ENCODE data around the gene ALK.

Gene ALK

GRCh38 chr2:29375843-29376242 lies 545.5 kb downstream of the ALK start:
- WGBS, 2 donors (ENCODE audit: extremely low coverage in 2 of 2, insufficient read length in 2 of 2, insufficient replicate concordance in 1 of 2), result no CpG with 5 or more reads among the region's 3 CpGs
- no peak overlapping the region for H4K8ac ChIP-seq (ENCODE audit: low read depth, low read length)
- no peak overlapping the region for H2BK12ac ChIP-seq (ENCODE audit: low read length)
- H3K23ac ChIP-seq (ENCODE audit: low read depth, low read length, poor library complexity), result no peak overlapping the region
- no peak overlapping the region for H2BK15ac ChIP-seq (ENCODE audit: low read length)
- no peak overlapping the region for H4K91ac ChIP-seq (ENCODE audit: low read depth, low read length, poor library complexity)
- no peak overlapping the region for H3K4me2 ChIP-seq (ENCODE audit: insufficient read depth, low read length, poor library complexity, severe bottlenecking)
- no peak overlapping the region for H3K18ac ChIP-seq (ENCODE audit: low read length)
- no peak overlapping the region for H2BK120ac ChIP-seq (ENCODE audit: low read depth, low read length)
- no peaks in the 10 kb centered on the region for H3K36me3 ChIP-seq (replicated peaks in 1 of 2; ENCODE audit: control insufficient read depth in 2 of 2, insufficient read depth in 2 of 2, low read length in 2 of 2)
- no peak overlapping the region for H3K4ac ChIP-seq (ENCODE audit: low read length)
- H2AK5ac ChIP-seq (ENCODE audit: low read depth, low read length), result no peak overlapping the region
- H3K9me3 ChIP-seq (replicated peaks in 1 of 2; ENCODE audit: control insufficient read depth in 2 of 2, insufficient read depth in 1 of 2, low read depth in 1 of 2, low read length in 2 of 2), result peaks cover 2 to 6% of the 10 kb centered on the region in 2 donors
- H2BK5ac ChIP-seq (ENCODE audit: low read length), result no peak overlapping the region
- H3K14ac ChIP-seq (ENCODE audit: low read length), result no peak overlapping the region
- no peaks in the 10 kb centered on the region for H3K79me1 ChIP-seq (ENCODE audit: low read depth, low read length)
- H2AFZ ChIP-seq (ENCODE audit: low read length), result no peak overlapping the region
- peaks cover 0 to 5% of the 10 kb centered on the region in 2 donors for H3K4me1 ChIP-seq (ENCODE audit: control insufficient read depth in 2 of 2, insufficient read depth in 1 of 2, low read depth in 1 of 2, low read length in 2 of 2)
- H3K9ac ChIP-seq (ENCODE audit: low read depth, low read length, poor library complexity), result no peak overlapping the region
- H3K27me3 ChIP-seq (ENCODE audit: control insufficient read depth in 3 of 3, insufficient read depth in 3 of 3, low read depth in 1 of 3, low read length in 3 of 3), result no peaks in the 10 kb centered on the region
- H3K27ac ChIP-seq (replicated peaks; ENCODE audit: low read length), result no peak overlapping the region
- DNase-seq (ENCODE audit: low spot score), result no peak
- no peak overlapping the region for H3K4me3 ChIP-seq (ENCODE audit: low read length in 2 of 2)

- H3K4me3 ChIP-seq (ENCODE audit: low read length in 2 of 2), result no peak overlapping the region
- H3K4ac ChIP-seq (ENCODE audit: low read length), result no peak overlapping the region
- no peak overlapping the region for H2BK5ac ChIP-seq (ENCODE audit: low read length)
- no peak for DNase-seq (ENCODE audit: low spot score)
- no peaks in the 10 kb centered on the region for H3K79me1 ChIP-seq (ENCODE audit: low read depth, low read length)
- no peaks in the 10 kb centered on the region for H3K27me3 ChIP-seq (ENCODE audit: control insufficient read depth in 3 of 3, insufficient read depth in 3 of 3, low read depth in 1 of 3, low read length in 3 of 3)
- H2AK5ac ChIP-seq (ENCODE audit: low read depth, low read length), result no peak overlapping the region
- H3K4me2 ChIP-seq (ENCODE audit: insufficient read depth, low read length, poor library complexity, severe bottlenecking), result no peak overlapping the region
- H2BK15ac ChIP-seq (ENCODE audit: low read length), result no peak overlapping the region
- 100% methylated on average over 1 of the region's 5 CpGs; no CpG with 5 or more reads in 1 of the 2 donors for WGBS, 2 donors (ENCODE audit: extremely low coverage in 2 of 2, insufficient read length in 2 of 2, insufficient replicate concordance in 1 of 2)
- H3K23ac ChIP-seq (ENCODE audit: low read depth, low read length, poor library complexity), result no peak overlapping the region
- H2AFZ ChIP-seq (ENCODE audit: low read length), result no peak overlapping the region
- H3K9me3 ChIP-seq (replicated peaks in 1 of 2; ENCODE audit: control insufficient read depth in 2 of 2, insufficient read depth in 1 of 2, low read depth in 1 of 2, low read length in 2 of 2), result peaks cover 2 to 6% of the 10 kb centered on the region in 2 donors
- peak overlapping the region; percentile 47 for H4K91ac ChIP-seq (ENCODE audit: low read depth, low read length, poor library complexity)
- no peak overlapping the region for H4K8ac ChIP-seq (ENCODE audit: low read depth, low read length)
- H2BK120ac ChIP-seq (ENCODE audit: low read depth, low read length), result no peak overlapping the region
- H3K18ac ChIP-seq (ENCODE audit: low read length), result peak overlapping the region; percentile 21
- peaks cover 0 to 5% of the 10 kb centered on the region in 2 donors for H3K4me1 ChIP-seq (ENCODE audit: control insufficient read depth in 2 of 2, insufficient read depth in 1 of 2, low read depth in 1 of 2, low read length in 2 of 2)
- no peak overlapping the region for H2BK12ac ChIP-seq (ENCODE audit: low read length)
- H3K14ac ChIP-seq (ENCODE audit: low read length), result no peak overlapping the region
- no peaks in the 10 kb centered on the region for H3K36me3 ChIP-seq (replicated peaks in 1 of 2; ENCODE audit: control insufficient read depth in 2 of 2, insufficient read depth in 2 of 2, low read length in 2 of 2)
- no peak overlapping the region for H3K27ac ChIP-seq (replicated peaks; ENCODE audit: low read length)
- no peak overlapping the region for H3K9ac ChIP-seq (ENCODE audit: low read depth, low read length, poor library complexity)
Observed at GRCh38 chr2:29374823-29375222, 546.6 kb downstream of the ALK start.

- H3K79me1 ChIP-seq (ENCODE audit: low read depth, low read length), result no peaks in the 10 kb centered on the region
- H2BK12ac ChIP-seq (ENCODE audit: low read length), result no peak overlapping the region
Observed at GRCh38 chr2:29373870-29374269, 547.5 kb downstream of the ALK start.

GRCh38 chr2:29372185-29372584 lies 549.2 kb downstream of the ALK start:
- Histone ChIP-seq H3K14ac (ENCODE audit: low read length) (no peak overlapping the region), H3K9ac (ENCODE audit: low read depth, low read length, poor library complexity) (no peak overlapping the region), H3K9me3 (replicated peaks in 1 of 2; ENCODE audit: control insufficient read depth in 2 of 2, insufficient read depth in 1 of 2, low read depth in 1 of 2, low read length in 2 of 2) (peaks cover 2 to 6% of the 10 kb centered on the region in 2 donors)

More at GRCh38 chr2:29373870-29374269, 547.5 kb downstream of the ALK start:
- Histone ChIP-seq H3K36me3 (replicated peaks in 1 of 2; ENCODE audit: control insufficient read depth in 2 of 2, insufficient read depth in 2 of 2, low read length in 2 of 2) (no peaks in the 10 kb centered on the region), H3K27ac (replicated peaks; ENCODE audit: low read length) (peak overlapping the region; percentile 42), H2BK15ac (ENCODE audit: low read length) (no peak overlapping the region), H3K4ac (ENCODE audit: low read length) (no peak overlapping the region), H2AK5ac (ENCODE audit: low read depth, low read length) (no peak overlapping the region), H4K91ac (ENCODE audit: low read depth, low read length, poor library complexity) (no peak overlapping the region), H2AFZ (ENCODE audit: low read length) (no peak overlapping the region), H3K4me1 (ENCODE audit: control insufficient read depth in 2 of 2, insufficient read depth in 1 of 2, low read depth in 1 of 2, low read length in 2 of 2) (peaks cover 0 to 5% of the 10 kb centered on the region in 2 donors), H2BK120ac (ENCODE audit: low read depth, low read length) (no peak overlapping the region), H3K14ac (ENCODE audit: low read length) (no peak overlapping the region), H3K9ac (ENCODE audit: low read depth, low read length, poor library complexity) (no peak overlapping the region), H3K4me3 (ENCODE audit: low read length in 2 of 2) (no peak overlapping the region), H2BK5ac (ENCODE audit: low read length) (no peak overlapping the region), H3K9me3 (replicated peaks in 1 of 2; ENCODE audit: control insufficient read depth in 2 of 2, insufficient read depth in 1 of 2, low read depth in 1 of 2, low read length in 2 of 2) (peaks cover 2 to 6% of the 10 kb centered on the region in 2 donors), H3K4me2 (ENCODE audit: insufficient read depth, low read length, poor library complexity, severe bottlenecking) (no peak overlapping the region), H3K18ac (ENCODE audit: low read length) (no peak overlapping the region), H4K8ac (ENCODE audit: low read depth, low read length) (no peak overlapping the region), H3K27me3 (ENCODE audit: control insufficient read depth in 3 of 3, insufficient read depth in 3 of 3, low read depth in 1 of 3, low read length in 3 of 3) (no peaks in the 10 kb centered on the region), H3K23ac (ENCODE audit: low read depth, low read length, poor library complexity) (no peak overlapping the region)
- WGBS, 2 donors (ENCODE audit: extremely low coverage in 2 of 2, insufficient read length in 2 of 2, insufficient replicate concordance in 1 of 2), result no CpG with 5 or more reads among the region's 3 CpGs
- DNase-seq (ENCODE audit: low spot score), result no peak

More at GRCh38 chr2:29372185-29372584, 549.2 kb downstream of the ALK start:
- H3K79me1 ChIP-seq (ENCODE audit: low read depth, low read length), result no peaks in the 10 kb centered on the region
- DNase-seq (ENCODE audit: low spot score), result no peak
- no peak overlapping the region for H3K4me2 ChIP-seq (ENCODE audit: insufficient read depth, low read length, poor library complexity, severe bottlenecking)
- H2BK12ac ChIP-seq (ENCODE audit: low read length), result no peak overlapping the region
- H3K4ac ChIP-seq (ENCODE audit: low read length), result no peak overlapping the region
- H3K18ac ChIP-seq (ENCODE audit: low read length), result no peak overlapping the region
- no peaks in the 10 kb centered on the region for H3K36me3 ChIP-seq (replicated peaks in 1 of 2; ENCODE audit: control insufficient read depth in 2 of 2, insufficient read depth in 2 of 2, low read length in 2 of 2)
- H2BK5ac ChIP-seq (ENCODE audit: low read length), result no peak overlapping the region
- no peak overlapping the region for H2AFZ ChIP-seq (ENCODE audit: low read length)
- H3K4me3 ChIP-seq (ENCODE audit: low read length in 2 of 2), result no peak overlapping the region
- no peaks in the 10 kb centered on the region for H3K27me3 ChIP-seq (ENCODE audit: control insufficient read depth in 3 of 3, insufficient read depth in 3 of 3, low read depth in 1 of 3, low read length in 3 of 3)
- no peak overlapping the region for H2AK5ac ChIP-seq (ENCODE audit: low read depth, low read length)
- H2BK15ac ChIP-seq (ENCODE audit: low read length), result no peak overlapping the region
- no peak overlapping the region for H4K8ac ChIP-seq (ENCODE audit: low read depth, low read length)
- no peak overlapping the region for H4K91ac ChIP-seq (ENCODE audit: low read depth, low read length, poor library complexity)
- no peak overlapping the region for H3K23ac ChIP-seq (ENCODE audit: low read depth, low read length, poor library complexity)
- H2BK120ac ChIP-seq (ENCODE audit: low read depth, low read length), result no peak overlapping the region
- H3K27ac ChIP-seq (replicated peaks; ENCODE audit: low read length), result no peak overlapping the region
- WGBS, 2 donors (ENCODE audit: extremely low coverage in 2 of 2, insufficient read length in 2 of 2, insufficient replicate concordance in 1 of 2), result no CpG with 5 or more reads among the region's 2 CpGs
- peaks cover 0 to 5% of the 10 kb centered on the region in 2 donors for H3K4me1 ChIP-seq (ENCODE audit: control insufficient read depth in 2 of 2, insufficient read depth in 1 of 2, low read depth in 1 of 2, low read length in 2 of 2)

All from neuronal stem cell (in vitro differentiated cells).